HFFc6 (cell line): ENCODE measurements around the gene CORO1C. TPM values are rescaled to one million over a fixed set of nuclear protein-coding genes. Genes with fewer than 3 reads are reported as not detected.
A peak's percentile ranks its signal among the peaks of the same experiment; 100 is the strongest.

Experiments
- DNase-seq: peaks from one replicate; pipeline ENCODE4 v3.0.0-alpha.2; 2018
- H3K27ac Mint-ChIP-seq: 2 replicates; pipeline ENCODE4 v1.8.0; 2020; ENCODE audit warnings: mild to moderate bottlenecking, mixed read lengths
- H3K27me3 Mint-ChIP-seq: 2 replicates; pipeline ENCODE4 v1.8.0; 2021; ENCODE audit warnings: mild to moderate bottlenecking, moderate library complexity, mixed read lengths; ENCODE audit not compliant: insufficient read depth
- H3K36me3 Mint-ChIP-seq: 2 replicates; pipeline ENCODE4 v1.8.0; 2021; ENCODE audit warnings: low read depth, mixed read lengths
- H3K4me1 Mint-ChIP-seq: 2 replicates; pipeline ENCODE4 v1.8.0; 2020; ENCODE audit warnings: low read depth, mixed read lengths
- H3K4me3 Mint-ChIP-seq: 2 replicates; pipeline ENCODE4 v1.8.0; 2020; ENCODE audit warnings: mild to moderate bottlenecking, moderate library complexity, mixed read lengths
- H3K9me3 Mint-ChIP-seq: 2 replicates; pipeline ENCODE4 v1.8.0; 2020; ENCODE audit warnings: mild to moderate bottlenecking, mixed read lengths
- total RNA-seq, 6 experiments: library from RNA; stranded (reverse); fragmentation: NEBNext Ultra II Directional; extraction: Animal tissue kit (Norgen Biotek cat#: 25700); gene quantifications; 2 replicates in 1 of 6; 3 replicates in 5 of 6; pipeline ENCODE4 v1.2.3, GENCODE V29; 2021
- TF ChIP-seq, protein P1 (sequence below): fragments of 200-600 bp; sonication (generic); IDR thresholded peaks from 2 replicates; pipeline ENCODE4 v1.5.0; 2021; ENCODE audit warnings: antibody characterized with exemption, mild to moderate bottlenecking

CORO1C gene
- total RNA-seq, 6 experiments from 2014 or later: 541 to 709 (median 649) TPM

DNA sequence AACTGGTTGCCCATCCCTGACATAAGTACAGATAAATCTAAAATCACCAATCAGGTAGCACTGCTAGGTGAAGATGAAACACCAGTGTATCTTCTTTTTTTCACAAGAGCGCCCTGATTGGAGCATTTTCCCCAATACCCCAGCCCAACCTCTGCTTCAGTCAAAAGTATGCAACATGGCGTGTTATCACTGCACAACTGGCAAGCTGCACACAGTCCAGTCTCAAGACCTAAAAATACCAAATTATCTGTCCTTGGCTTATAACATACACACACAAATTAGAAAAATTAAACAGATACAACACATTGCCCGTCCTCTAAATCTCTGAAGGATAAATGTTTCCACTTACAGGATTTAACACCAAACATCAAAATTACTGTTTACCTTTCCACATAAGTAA lies 77.4 kb downstream of the CORO1C start:
- no peak for DNase-seq
- Mint-ChIP-seq H3K36me3 (peaks cover 56% of the 10 kb centered on the region), H3K4me3 (no peak overlapping the region), H3K27ac (peak overlapping the region; percentile 94), H3K27me3 (peaks cover 9% of the 10 kb centered on the region), H3K9me3 (no peaks in the 10 kb centered on the region), H3K4me1 (peaks cover 67% of the 10 kb centered on the region)
- TF ChIP-seq, protein P1, sequence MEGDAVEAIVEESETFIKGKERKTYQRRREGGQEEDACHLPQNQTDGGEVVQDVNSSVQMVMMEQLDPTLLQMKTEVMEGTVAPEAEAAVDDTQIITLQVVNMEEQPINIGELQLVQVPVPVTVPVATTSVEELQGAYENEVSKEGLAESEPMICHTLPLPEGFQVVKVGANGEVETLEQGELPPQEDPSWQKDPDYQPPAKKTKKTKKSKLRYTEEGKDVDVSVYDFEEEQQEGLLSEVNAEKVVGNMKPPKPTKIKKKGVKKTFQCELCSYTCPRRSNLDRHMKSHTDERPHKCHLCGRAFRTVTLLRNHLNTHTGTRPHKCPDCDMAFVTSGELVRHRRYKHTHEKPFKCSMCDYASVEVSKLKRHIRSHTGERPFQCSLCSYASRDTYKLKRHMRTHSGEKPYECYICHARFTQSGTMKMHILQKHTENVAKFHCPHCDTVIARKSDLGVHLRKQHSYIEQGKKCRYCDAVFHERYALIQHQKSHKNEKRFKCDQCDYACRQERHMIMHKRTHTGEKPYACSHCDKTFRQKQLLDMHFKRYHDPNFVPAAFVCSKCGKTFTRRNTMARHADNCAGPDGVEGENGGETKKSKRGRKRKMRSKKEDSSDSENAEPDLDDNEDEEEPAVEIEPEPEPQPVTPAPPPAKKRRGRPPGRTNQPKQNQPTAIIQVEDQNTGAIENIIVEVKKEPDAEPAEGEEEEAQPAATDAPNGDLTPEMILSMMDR: no peak

DNA sequence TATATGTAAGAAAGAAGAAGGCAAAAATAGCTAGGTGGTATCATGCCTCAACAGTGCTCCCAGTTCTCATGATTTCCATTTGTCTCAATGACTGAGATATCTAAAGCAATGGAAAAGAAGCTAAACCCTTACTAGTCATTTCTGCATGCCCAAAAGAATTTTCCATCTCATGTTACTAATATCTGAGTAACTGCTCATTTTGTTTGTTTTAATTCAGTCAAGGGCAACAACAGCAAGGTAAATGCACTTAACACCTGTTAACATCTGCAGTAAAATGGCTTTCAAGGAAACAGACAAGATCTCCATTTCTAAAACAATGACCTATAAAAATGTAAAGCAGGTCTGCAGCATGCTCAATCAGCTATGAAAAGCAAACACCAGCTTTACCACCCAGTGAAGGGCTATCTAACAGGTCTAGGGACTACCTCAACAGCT lies 78.2 kb downstream of the CORO1C start:
- Mint-ChIP-seq H3K4me1 (peaks cover 71% of the 10 kb centered on the region), H3K9me3 (no peaks in the 10 kb centered on the region), H3K27me3 (peaks cover 12% of the 10 kb centered on the region), H3K36me3 (peaks cover 60% of the 10 kb centered on the region), H3K4me3 (no peak overlapping the region), H3K27ac (peak overlapping the region; percentile 94)
- no peak for DNase-seq
- TF ChIP-seq, protein P1: no peak

DNA sequence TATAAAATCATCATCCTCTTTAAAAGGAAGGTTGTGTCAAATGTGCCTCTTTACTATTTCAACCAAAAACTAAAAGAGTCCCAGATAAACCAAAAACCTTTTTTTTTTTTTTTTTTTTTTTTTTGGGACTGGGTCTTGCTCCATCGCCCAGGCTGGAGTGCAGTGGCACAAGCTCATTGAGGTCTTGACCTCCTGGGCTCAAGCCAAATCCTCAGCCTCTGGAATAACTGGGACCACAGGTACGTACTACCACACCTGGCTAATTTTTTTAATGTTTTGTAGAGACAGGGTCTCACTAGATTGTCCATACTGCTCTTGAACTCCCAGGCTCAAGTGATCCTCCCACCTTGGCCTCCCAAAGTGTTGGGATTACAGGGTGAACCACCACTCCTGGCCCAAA lies 81.2 kb downstream of the CORO1C start:
- Mint-ChIP-seq H3K4me1 (peaks cover 92% of the 10 kb centered on the region), H3K9me3 (no peaks in the 10 kb centered on the region), H3K27ac (peak overlapping the region; percentile 94), H3K36me3 (peaks cover 73% of the 10 kb centered on the region), H3K27me3 (peaks cover 15% of the 10 kb centered on the region), H3K4me3 (peak overlapping the region; percentile 67)
- no peak for DNase-seq
- TF ChIP-seq, protein P1: no peak

DNA sequence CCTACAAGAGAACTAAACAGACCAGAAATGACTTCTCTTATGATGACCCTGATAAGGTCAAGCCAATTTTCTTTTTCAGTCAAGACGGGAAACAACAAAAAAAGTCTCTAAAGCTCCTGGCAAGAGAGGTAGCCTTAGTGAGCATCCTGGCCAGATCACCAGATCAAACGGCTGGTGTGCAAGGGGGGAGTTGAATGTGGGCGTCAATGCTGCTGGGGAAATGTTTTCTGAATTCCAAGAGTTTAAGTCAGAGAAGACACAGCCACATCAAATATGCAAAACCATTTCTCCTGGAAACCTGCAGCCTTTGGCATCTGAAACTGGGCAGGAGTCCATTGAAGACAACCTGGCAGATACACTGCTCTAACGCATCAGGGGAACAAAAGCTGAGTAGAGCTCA lies 81.6 kb downstream of the CORO1C start:
- Mint-ChIP-seq H3K9me3 (no peaks in the 10 kb centered on the region), H3K4me1 (peaks cover 97% of the 10 kb centered on the region), H3K27me3 (peaks cover 17% of the 10 kb centered on the region), H3K27ac (peak overlapping the region; percentile 94), H3K4me3 (peak overlapping the region; percentile 67), H3K36me3 (peaks cover 77% of the 10 kb centered on the region)
- TF ChIP-seq, protein P1: no peak
- DNase-seq: peak; percentile 90

DNA sequence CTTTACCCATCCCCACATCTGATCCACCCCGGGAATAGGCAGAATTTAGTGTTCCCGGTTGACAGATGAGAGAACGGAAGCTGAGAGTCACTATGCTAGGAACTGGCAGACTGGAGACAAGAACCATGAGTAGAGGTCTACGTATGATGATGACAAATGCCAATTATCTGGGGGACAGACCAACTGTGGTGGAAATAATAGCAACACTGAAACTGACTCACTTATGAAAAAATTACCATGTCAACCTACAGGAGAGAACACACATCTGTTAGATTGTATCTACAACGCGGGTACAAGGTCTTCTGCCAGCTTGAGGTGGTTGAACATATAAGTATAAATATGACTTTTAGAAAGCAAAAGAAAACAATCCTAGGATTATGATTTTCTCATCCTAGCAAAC lies 82.2 kb downstream of the CORO1C start:
- peak; percentile 85 for DNase-seq
- Mint-ChIP-seq H3K27ac (peak overlapping the region; percentile 94), H3K27me3 (peaks cover 20% of the 10 kb centered on the region), H3K36me3 (peaks cover 81% of the 10 kb centered on the region), H3K4me3 (peak overlapping the region; percentile 67), H3K4me1 (peaks cover 100% of the 10 kb centered on the region), H3K9me3 (no peaks in the 10 kb centered on the region)
- TF ChIP-seq, protein P1: no peak

DNA sequence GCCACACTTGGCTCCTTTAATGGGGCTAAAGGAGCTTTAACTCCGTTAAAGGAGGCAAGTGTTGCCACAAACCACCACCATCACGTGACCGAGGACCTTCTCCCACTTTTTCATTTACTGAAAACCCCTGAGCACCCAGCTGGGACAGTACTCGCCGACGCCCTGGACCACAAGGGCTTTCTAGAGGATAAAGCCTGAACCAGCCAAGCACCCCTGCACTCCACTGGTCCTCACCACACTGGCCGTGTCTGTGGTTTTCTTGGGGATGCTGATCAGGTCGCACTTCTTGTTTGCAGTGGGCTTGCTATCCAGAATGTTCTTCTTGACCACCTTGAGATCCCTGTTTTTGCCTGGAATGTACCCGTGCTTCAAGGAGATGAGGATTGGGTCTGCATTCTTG lies 82.9 kb downstream of the CORO1C start:
- Mint-ChIP-seq H3K36me3 (peaks cover 81% of the 10 kb centered on the region), H3K4me3 (peak overlapping the region; percentile 67), H3K4me1 (peaks cover 100% of the 10 kb centered on the region), H3K27me3 (peaks cover 24% of the 10 kb centered on the region), H3K9me3 (no peaks in the 10 kb centered on the region), H3K27ac (peak overlapping the region; percentile 94)
- TF ChIP-seq, protein P1: no peak
- no peak for DNase-seq
